Activated CD8-positive, alpha-beta memory T cell treated with anti-CD3 and anti-CD28 coated beads for 48 hours (primary cell): Measurements from ENCODE around the gene DNAAF8.

Experiments used
- DNase-seq, 3 experiments: peaks; one replicate each; pipeline ENCODE4 v3.0.0-alpha.2; 2020; ENCODE audit warnings: low read depth in 2 of 3, low spot score in 2 of 3

DNAAF8 gene

DNA sequence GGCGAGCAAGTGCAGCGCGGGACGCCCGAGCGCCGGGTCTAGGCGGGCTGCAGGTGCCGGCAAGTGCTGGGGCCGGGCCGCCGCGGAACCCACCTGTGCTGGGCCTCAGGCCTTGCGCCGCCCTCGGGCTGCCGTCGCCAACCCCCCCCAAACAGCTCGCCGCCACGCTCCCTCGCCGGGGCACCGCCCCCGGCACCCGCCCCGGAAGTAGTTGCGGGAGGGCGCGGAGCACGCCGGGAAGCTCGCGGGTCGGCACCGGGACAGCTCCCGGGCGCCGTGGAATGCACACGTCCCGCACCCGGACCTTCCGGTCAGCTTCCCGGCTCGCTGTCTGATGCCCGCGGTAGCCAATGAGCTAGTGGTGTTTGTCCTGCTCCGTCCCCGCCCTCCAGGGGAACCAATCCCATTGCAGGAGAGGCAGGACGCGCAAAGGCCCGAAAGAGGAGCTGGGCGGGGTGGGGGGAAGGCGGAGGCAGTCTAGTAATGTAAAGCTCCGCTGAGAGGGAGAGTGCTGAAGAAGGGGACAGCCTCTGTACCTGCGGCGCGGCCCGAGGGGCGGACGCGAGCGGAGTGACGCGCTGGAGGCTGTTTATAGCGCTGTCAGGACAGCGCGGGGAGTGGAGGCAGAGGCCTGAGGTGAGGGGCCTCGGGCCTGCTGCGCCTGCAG is at the start of gene DNAAF8, which contains the start of gene ANKS3:
DNAAF8 (plus strand) TSS at position 475 of the 667 bp plus-strand sequence. CDS start 1,978 bp downstream, outside the sequence.
ANKS3 (minus strand) TSS at position 209 of the 667 bp plus-strand sequence. CDS start 4,122 bp downstream, outside the sequence.
- peak; percentile 46 to 69 (median 57) for DNase-seq

DNA sequence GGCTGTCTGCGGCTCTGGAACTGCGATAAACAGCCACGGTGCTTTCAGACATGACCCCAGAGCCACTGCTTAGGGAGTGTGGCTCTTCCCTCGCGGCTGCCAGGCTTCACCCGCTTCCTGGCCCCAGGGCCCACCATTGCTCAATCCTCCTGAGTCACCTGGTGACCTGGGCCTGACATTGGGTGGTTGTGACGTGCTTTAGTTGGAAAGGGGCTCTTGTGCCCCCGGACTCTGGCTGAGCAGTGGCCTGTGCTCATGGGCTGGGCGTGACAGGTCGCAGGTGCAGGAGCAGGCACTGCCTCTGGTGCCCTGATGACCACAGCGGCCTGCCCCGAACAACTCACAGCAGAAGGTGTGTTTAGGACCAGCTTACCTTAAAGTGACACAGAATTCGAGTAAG is 49.6 kb upstream of the DNAAF8 start:
- DNase-seq, result no peak

DNA sequence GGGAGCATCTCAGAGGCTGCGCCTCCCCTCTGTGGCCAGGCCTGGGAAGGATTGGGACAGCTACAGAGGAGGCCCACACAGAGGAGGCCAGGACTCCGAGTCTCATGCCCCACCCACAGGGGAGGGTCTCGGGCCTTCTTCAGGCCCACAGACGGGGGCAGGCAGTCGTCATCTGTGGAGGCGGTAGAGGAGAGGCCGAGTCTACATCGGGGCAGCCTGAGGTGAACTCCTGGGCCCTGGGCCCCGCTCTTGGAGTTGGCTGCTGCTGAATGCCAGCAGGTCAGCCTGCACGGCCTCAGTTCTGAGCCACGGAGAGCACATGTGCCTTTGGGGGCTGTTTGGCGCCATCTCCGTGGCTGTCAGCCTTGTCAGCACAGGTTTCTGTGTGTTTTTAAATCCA is 49.0 kb upstream of the DNAAF8 start:
- no peak for DNase-seq

DNA sequence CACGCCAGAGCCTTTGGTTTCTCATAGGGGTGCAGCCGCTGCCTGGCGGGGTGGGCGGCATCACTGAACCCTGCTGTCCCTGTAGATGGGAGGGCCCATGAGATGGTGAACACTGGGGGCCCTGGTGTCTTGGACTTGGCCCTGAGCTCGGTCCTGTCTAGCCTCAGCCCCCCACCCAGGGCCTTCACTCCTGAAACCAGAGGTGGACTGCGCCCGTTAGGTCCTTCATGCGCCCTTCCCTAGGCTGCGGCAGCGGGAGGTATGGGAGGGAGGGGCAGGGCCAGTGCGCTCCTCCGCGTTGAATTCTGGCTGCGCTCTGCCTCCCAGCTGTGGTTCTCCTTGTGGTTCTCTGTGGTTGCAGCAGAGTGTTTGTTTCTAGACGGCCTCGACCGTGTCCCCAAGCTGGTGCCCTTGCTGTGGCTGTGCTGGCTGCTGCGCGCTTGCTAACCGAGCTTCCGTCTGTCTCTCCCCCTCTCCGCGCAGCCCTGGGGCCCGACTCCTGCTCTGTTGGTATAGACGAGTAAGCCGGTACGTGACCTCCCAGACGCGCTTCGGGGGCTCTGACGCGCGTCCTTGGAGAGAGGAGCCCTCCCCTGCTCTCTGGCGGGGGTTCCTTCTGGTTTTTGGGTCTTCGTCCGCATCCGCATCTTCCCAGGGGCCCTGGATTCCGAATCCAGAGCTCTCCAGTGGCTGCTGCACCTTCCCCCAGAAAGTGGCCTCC is 48.4 kb upstream of the DNAAF8 start:
- DNase-seq, result no peak

DNA sequence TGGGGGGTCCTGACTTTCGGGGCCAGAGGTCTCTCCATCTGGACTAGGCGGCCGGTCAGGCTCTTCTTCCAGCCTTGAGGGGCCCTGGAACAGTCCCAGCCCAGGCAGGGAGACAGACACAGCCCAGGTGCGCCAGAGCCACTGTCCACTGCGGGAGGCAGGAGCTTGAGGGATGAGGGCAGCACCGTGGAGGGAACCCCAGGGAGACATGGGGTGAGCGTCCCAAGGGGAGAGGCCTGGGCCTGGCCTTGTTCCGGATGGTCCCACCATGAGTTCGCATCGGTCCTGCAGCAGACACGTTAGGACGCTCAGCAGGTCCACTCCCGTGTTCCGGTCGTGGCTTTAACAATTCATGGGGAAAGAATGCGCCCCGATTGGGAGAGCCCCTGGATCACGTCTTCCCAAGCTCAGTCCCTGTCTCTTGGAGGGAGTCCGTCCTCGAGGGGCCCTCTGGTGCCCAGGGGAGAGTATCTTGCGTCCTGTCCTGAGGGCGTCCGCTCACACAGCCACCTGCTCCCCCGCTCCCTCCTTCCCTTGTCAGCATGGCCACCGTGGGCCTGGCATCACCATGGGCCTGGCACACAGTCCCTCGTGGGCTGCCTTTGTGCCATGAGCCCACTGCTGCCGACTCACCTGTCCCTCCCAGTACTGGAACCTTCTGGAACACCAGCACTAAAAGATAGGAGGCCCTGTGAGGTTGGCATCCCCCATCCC is 47.7 kb upstream of the DNAAF8 start:
- DNase-seq, result no peak

DNA sequence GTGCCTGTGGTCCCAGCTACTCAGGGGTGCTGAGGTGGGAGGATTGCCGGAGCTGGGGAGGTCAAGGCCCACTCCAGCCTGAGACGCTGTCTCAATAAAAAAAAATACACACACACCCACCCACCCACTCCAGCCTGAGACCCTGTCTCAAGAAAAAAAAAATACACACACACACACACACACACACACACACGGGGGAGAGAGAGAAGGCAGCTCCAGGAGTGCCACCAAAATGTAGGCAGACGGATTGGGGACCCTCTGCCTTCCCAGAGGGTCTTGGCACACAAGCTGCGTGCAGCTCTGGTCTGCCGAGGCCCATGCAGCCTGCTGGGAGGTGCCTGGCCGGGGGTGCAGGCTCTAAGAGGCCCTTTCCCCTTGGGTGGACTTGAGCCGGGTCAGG is 46.9 kb upstream of the DNAAF8 start:
- no peak for DNase-seq

DNA sequence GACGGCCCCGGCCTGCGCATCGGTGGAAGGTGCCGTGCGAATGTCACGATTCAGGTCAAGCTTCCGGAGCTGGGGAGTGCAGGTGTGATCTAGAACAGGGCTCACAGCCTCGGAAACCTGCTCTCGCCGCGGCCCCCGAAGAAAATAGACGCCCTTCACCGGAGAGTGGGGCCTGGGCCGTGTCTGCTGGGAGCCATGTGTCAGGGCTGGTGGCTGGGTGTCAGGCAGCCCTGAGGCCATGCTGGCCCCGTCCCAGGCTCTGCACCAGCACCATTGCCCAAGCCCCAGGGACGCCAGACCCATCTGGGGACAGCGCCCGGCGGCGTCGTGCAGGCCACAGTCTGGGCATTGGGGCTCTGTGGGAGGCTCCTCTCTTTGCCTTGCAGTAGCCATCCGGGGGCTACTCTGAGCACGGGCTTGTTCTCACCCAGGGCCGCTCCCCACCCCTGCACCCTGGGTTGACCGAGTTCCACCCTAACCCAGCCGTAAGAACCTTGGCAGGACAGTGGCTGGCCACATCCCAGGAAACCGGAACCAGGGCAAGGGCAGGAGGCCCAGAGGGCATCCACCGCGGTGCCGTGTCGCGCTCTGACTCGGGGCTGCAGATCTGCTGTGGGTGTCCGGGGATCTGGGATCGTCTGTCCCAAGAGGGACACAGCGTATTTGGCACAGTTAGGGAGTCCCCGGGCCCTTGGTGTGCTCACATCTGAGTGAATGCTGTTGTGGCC is 46.2 kb upstream of the DNAAF8 start:
- DNase-seq, result no peak

DNA sequence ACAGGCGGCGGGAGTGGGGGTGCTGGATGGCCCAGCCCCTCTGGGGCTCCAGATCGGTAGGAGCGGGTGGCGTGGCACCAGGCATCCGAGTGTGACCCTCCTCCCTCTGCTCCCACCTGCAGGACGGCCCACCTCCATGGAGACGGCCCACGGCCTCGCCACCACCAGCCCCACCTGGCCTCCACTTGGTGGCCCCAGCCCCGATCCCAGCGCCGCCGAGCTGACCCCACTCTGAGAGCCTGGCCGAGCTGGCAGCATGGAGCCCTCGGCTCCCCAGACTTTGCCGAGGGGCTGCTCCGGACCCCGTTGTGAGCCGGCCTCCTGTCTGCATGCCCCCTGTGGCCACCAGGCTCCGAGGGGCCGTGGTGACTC is 45.7 kb upstream of the DNAAF8 start:
- no peak for DNase-seq

DNA sequence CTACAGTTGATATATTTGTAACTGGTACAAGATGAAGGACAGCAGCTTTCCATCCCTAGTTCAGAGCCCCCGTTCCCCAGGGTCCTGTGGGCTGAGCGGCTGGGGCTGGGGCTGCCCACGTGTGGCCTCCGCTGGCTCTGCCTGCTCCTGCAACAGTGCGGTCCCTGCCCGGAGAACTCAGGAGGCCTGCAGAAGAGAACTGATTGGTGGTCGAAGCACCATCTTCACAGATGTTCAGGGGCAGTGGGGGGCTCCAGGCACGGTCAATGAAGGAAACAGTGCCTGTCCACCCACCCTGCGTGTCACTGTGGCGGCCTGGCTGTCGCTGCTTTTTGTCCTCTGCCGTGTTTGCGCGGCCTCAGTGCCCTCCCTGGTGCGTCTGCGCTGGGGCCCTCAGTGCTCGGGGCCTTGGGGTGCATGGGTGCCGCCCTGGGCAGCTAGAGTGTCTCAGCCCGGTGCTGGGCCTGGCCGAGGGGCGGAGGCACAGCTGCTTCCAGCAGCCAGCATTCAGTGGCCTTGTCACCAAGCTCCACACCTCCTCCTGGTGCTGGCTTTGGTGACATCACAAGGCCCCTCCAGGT is 45.2 kb upstream of the DNAAF8 start:
- DNase-seq, result no peak

DNA sequence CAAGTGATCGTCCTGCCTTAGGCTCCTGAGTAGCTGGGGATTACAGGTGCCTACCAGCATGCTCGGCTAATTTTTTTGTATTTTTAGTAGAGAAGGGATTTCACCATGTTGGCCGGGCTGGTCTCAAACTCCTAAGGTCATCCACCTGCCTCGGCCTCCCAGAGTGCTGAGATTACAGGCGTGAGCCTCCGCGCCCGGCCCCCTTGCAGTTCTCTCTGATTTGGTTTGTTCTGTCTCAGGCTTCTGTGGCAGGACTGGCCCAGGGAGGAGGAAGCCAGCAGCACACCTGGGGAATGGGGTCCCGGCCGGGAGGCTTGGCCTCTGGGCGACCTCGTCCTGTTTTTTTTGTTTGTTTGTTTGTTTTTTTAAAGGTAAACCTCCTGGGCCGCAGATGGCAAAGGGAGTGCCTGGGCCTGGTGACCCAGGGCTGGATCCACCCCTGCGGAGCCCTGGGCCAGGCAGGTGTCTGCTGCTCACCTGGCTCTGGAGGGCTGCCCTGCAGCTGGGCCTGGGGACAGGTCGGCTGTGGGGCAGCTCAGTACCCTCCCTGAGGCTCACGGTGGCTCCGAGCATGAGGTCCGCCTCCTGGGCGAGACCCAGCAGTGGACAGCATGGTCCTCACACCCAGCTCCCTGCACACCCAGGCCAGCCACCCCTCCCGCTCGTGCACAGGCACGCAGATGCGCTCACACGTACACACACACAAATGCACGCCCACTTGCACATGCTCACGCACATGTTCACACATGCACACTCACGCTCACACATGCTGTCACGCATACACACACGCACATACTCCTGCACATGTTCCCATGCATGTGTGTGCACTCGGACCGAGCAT is 44.3 kb upstream of the DNAAF8 start:
- no peak for DNase-seq

DNA sequence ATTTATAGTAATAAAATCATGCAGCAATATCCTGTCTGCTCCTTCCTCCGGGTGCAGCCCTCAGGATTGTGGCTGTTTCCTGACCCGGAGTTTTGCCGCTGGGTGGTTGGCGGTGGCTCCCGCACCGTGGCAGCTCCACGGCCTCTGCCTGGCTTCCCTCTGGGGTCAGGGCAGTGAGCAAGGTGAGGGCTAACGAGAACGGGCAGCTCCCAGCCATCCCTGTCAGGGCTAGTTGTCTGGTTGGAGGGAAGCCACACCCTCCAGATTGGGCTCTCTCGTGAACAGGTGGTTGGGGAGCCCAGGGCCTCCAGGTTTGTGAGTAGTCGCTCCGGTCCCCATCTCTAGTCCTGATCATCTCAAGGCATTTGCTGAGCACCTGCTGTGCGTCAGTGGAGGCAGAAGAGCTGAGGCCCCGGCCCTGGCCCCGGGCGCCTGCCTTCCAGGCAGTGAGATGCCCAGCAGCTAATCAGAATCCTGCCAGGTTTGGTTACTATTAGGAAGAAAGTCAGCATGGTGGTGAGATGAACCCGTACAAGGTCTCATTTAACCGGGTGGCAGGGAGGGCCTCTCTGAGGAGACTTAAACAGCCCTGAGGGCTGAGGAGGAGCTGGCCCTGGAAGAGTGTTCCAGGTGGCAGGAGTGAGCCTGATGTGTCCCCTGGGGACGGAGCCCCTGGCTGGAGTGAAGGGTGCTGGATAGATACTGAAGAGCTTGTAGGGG is 43.2 kb upstream of the DNAAF8 start:
- no peak for DNase-seq

DNA sequence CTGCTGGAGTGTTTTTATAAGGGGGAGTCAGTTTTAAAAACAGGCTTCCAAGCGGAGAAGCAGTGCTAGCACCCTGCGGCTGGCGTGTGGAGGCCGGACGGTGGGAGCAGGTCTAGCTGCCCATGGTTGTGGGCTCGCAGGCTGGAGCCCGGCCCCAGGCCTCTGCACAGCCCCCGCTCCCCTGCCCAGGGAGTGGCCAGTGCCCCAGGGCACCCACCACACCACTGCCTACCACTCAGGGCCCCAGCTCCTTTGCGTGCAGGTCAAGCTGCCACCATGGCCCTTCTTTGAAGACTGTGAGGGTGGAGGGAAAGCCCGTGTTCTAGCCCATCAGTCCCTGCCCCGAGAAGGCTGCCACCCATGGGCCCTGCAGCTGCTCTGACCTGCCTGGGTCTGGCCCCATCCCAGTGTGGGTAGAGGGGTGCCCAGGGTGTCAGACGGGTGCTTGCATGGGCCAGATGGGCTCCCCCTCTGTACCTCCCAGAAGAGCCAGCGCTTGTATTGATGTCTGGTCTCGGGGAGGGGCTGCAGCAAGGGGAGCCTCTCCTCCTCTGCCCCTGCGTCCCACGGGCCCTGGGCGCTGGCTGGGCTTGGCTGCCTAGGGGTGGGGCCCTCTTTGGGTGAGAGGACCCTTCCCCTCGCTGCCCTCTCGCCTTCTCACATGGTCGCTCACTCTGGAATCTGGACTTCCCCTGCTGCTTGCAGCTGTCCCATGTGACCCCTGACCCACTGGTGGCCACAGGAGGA is 42.5 kb upstream of the DNAAF8 start:
- no peak for DNase-seq

DNA sequence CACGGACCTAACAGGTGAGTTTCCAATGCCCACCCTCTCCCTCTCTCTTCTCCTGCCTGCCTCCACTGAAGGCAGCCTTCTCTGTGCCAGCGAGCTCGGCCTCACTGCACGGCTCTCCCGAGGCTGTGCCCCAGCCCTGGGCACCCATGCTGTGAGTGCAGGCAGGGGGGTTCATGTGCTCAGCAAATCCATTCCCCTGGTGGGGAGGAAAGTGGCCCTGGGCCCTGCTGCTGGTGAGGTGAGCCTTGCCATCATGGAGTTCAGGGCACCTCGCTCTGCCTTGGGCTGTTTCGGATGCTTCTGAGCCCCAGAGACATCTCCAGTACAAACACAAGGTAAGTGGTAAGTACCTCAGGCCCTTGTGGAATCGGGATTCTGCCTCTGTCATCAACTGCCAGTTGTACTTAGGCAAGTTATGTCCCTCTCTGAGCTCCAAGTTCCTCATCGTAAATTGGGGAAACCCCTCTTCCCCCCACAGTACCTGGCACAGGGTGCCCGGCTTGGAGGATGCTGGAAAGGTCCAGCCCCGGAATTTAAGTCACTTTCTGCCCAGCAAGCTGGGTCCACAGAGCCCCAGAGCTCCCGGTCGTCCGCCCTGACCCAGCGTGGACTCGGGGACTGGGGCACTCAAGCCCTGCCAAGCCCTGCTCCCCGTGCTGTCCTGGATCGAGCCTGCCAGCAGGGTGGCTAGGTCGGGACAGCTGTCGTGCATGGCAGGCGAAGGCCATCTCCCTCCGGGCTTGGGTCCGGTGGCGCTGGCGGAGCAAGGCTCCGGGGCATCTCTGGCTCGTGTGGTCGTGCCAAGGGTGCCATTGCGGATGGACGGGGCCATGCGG is 41.7 kb upstream of the DNAAF8 start:
- DNase-seq, result no peak

DNA sequence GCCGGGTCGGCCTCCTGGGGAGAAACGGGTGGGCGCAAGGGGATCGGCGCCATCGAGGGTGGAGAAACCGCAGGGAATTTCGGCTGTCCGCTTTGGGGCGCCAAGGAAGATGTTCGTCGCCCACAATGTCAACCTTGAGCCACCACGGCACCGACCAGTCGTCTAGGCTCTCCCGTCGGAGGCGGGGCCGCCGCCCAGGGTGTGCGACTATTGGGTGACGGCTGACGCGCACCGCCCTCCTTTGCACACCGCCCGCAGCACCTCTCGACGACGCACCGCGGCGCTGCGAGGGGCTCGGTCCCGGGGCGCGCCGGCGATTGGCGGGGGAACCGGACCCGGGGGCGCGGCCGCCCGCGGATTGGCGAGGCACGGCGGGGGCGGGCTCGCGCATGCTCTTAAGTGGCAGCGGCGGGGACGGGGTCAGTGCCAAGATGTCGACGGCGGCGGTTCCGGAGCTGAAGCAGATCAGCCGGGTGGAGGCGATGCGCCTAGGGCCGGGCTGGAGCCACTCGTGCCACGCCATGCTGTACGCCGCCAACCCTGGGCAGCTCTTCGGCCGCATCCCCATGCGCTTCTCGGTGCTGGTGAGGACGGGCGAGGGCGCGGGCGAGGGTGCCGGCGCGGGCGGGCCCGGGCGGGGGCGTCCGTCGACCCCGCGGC is 40.9 kb upstream of the DNAAF8 start, which contains the start of gene NUDT16L1:
NUDT16L1 (plus strand) TSS at position 267 of the 660 bp plus-strand sequence; CDS start at position 432, 165 bp downstream.
- DNase-seq, result peak; percentile 94 to 98 (median 95)

DNA sequence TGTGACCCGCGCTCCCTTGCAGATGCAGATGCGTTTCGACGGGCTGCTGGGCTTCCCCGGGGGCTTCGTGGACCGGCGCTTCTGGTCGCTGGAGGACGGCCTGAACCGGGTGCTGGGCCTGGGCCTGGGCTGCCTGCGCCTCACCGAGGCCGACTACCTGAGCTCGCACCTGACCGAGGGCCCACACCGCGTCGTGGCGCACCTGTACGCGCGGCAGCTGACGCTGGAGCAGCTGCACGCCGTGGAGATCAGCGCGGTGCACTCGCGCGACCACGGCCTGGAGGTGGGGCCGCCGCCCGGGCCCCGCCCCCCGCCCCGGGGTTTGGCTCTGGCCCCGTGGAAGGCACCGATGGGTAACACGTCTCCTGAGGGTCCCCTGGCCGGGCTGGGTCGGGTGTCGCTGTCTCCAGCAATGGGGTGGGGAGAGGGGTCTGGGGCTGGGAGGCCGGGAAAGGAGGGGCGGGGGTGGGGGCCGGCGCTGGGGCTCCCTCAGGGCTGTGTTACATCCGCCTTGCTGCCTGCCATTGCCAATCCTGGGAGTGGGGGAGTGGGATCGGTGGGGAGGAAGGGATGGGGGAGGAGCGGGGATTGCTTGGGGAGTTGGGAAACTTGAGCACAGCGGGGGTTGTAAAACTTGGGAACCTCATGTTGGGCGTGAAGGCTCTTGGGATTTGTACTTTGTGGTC is 40.2 kb upstream of the DNAAF8 start:
- DNase-seq, result no peak

DNA sequence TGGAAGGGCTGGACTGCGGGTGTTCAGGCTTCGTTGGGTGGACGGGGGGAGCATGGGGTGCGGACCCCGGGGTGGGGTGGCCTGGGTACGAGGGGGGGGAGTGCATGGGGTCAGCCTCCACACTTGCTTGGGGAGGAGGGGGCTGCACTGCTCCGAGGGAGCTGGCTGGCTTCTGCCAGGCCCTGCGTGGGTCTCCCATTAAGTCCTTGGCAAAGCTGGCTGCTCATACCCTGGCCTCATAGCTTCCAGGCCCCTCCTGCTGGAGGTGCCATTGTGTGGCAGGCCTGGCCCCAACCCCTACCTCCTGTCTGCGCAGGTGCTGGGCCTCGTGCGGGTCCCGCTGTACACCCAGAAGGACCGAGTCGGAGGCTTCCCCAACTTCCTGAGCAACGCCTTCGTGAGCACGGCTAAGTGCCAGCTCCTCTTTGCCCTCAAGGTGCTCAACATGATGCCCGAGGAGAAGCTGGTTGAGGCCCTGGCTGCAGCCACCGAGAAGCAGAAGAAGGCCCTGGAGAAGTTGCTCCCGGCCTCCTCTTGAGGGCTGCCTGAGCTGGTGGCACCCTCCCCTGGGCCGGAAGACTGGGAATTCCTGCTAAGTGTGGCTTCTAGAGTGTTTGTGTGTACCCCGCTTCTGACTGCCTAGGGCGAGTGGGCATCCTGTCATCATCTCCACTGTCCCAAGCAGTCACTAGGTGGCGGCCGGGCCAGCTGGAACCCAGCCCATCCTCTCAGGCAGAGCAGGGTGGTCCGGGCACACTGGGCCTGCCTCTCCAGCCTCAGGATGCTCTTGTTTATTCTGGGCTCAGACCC is 39.5 kb upstream of the DNAAF8 start:
- no peak for DNase-seq
